HG03460 (cell line): ENCODE measurements around the gene KIRREL3.

Experiments used
- ATAC-seq: cut with Tn5 transposase; IDR thresholded peaks from one replicate; pipeline ENCODE4 v1.9.1; 2021; ENCODE audit not compliant: unreplicated experiment

The KIRREL3 gene

DNA sequence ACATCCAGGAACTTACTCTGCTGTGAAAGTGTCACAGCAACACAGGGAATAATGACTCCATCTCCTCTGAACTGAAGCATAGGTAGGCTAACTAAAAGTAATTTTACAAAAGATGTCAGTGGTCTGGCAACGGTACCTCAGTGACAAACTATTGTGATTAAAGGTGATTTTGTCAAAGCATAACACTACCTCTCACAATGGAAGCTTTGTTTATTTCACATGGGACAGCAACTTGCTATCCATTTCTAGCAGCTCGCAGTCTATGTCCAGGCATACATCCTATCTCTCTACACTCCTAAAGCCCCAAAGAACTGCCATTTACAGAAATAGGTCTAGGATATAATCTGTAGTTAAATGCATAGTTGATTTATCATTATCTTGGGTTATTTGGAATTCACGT lies 163.0 kb downstream of the KIRREL3 start:
- ATAC-seq, result no peak

DNA sequence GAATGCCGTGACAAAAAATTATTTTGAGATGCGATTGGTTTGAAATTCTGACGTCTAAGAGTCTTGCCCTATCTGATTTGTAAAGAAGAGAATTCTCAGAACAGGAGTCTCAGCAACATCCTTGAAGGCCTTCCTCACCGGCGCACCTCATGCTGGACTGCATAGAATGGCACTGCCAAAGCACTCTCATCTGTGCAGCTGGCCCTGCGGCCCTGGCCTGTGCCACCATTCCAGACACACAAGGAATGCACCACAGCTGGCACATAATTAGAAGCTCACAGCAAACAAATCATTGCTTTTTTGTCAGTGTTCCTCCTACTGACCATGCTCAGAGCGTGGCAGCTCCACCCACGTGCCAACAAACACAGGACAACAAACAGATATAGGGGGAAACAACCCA lies 166.0 kb downstream of the KIRREL3 start:
- no peak for ATAC-seq

DNA sequence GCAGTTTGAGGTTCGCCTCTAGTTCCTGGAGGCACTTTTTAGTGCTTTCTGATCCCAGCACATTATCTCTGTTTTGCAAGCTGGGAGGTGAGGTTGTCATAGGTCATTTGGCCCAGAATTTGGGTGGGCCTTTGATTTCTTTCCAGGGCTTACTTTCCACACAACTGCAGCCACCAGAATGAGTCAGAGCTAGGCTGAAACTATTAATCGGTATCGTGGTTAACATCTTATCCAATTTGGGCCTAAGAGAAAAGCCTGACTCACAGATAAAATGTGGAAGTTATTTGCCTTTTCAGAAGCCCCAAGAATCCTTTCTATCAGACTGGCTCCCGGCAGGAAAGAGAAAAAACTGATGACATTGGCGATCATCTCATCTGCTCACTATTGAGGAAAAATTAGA lies 166.4 kb downstream of the KIRREL3 start:
- no peak for ATAC-seq

DNA sequence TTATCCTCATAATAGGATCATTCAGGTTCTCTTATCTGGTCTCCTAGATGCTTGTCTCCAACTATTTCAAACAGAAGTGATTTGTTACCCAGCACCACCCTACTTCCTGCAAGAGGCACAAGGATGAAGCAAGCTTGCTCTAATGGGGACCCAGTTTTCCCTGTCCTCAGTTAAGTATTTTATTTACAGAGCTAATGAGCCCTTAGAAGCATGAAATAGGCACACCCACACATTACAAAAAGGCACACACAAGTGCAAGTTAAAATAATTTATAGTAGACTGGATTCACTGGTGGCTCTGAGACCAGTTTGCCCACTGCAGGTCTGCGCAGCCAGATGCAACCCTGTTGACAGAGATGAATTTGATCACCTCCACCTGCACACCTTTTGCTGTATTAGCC lies 167.5 kb downstream of the KIRREL3 start:
- no peak for ATAC-seq

DNA sequence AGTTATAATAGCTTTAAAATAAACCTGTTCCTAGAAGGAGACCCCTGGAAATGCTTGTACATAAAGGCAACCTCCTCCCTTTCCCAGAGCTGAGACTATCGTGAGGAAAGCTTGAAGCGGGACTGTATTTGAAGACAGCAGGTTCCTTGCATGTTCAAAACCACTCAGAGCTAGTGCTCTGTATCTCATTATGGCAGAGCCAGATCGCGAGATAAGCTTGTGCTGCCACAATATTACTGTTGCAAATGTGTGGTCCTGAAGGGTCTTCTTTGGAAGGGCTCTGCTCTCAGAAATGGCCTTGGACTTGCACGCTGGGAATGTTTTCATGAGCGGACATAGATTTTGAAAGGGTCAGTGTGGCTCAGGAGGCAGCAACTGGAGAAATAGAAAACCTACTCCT lies 168.2 kb downstream of the KIRREL3 start:
- no peak for ATAC-seq

DNA sequence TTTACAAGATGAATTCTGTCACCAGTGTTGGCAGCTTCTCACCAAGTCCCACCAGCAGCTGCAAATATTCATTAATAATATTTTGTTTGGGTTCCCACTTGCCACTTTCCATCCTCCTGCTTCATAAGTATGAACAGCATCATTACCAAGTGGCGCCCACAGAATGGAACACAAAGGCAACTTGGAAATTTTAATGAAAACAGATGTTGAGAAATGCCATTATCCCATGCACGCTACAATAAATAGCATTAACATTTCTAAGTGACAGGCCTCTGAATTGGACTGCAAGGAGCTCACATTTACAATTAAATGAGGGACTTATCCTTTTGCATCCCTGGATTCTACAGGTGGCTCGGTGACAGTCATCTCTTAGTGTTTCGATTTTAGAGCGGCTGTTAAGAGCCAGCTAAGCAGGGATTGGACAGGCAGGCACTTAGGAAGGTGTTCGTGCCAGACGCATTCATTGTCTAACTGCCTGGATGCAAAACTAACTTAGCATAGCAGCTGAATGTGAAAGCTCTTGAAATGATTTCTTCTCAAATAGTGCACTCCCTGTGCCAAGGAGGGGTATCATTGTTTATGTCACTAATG lies 170.3 kb downstream of the KIRREL3 start:
- no peak for ATAC-seq

DNA sequence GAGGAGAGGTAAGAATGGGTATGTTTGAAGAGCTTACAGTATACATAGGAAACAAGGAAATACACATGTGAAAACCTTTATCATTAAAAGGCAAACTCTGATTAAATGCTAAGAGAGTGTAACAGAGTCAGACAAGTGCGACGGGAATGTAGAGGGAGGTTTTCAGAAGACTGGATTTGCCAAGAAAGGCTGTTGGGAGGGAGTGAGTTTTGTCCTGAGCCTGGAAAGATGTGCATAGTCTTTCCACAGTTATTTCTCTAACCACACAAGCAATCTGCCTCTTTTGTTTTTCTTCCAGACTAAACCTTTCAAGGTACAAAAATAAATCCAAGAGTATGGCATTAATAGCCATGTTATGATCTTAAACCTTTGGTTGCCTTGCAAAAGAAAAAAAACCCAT lies 170.9 kb downstream of the KIRREL3 start:
- no peak for ATAC-seq

DNA sequence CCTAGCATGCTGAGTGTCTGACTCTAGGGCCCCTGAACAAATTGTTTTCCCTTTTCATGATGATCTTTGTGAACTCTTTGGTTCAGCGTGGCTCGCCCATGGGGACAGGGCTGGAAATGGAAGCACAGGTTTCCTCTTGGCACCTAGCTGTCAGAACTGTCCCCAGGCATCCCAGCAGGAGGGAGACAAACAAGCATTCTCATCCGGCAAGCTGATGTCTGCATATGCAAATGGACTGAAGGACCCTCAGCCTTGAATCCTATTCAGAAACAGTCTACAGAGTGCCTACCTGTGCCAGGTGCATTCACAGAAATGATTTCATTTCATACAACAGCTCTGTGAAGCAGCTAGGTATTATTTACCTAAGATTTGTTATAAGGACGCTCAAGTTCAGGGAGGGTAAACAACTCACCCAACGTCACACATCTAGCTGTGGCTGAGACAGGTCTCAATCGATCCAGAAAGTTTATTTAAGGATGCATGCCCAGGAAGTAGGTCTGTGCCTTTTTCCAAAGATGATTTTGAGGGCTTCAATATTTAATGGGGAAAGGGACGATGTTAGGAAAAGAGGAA lies 176.4 kb downstream of the KIRREL3 start:
- ATAC-seq, result no peak

DNA sequence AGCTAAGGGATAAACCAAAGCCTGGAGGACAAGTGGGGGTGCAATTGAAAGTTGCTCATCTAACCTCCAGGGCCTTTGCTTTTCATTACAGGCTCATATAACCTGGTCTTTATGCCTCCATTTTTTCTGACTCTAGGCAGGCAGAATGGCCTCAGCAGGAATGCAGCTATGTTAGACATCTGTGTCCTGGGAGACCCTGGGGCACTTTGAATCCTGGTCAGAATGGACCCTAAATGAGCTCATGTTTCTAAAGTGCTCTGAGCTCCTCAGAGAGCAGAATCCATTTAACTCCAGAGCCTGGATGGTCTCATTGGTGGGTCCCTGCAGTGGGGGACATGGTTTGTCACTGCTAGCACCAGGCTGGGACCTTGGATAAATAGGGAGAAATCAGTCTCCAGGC lies 177.3 kb downstream of the KIRREL3 start:
- ATAC-seq, result no peak

DNA sequence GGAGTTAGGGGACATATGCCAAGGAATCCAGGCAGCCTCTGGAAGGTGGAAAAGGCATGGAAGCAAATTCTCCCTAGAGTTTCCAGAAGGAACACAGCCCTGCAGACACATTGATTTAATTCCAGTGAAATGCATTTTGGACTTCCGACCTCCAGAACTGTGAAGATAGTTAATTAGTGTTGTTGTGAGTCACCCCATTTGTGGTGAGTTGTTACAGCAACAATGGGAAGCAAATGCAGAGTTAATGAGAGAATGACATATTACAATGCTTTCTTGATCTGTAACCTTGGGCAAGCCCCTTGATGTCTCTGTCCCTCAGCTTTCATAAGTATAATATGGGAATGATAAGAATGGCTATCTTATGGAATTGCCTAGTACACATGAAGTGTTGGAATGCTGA lies 178.7 kb downstream of the KIRREL3 start:
- ATAC-seq, result no peak

DNA sequence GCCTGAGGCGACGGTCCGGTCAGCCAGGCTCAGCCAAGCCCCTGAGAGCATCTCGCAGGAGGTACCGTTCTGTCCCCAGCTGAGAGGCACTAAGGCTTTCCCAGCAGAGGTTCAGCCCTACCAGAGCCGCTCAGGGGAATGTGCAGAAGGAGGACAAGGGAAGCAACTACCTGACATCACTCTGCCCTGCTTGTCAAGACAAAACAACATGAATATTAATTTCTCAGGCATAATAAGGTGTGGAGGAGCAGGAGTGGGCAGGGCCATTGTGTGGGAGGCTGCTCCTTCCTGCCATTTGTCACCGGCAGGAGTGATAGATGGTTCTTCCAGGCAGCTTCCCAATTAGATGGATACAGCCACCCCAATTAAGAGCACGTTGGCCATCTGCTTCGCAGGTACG lies 181.4 kb downstream of the KIRREL3 start:
- ATAC-seq, result no peak

DNA sequence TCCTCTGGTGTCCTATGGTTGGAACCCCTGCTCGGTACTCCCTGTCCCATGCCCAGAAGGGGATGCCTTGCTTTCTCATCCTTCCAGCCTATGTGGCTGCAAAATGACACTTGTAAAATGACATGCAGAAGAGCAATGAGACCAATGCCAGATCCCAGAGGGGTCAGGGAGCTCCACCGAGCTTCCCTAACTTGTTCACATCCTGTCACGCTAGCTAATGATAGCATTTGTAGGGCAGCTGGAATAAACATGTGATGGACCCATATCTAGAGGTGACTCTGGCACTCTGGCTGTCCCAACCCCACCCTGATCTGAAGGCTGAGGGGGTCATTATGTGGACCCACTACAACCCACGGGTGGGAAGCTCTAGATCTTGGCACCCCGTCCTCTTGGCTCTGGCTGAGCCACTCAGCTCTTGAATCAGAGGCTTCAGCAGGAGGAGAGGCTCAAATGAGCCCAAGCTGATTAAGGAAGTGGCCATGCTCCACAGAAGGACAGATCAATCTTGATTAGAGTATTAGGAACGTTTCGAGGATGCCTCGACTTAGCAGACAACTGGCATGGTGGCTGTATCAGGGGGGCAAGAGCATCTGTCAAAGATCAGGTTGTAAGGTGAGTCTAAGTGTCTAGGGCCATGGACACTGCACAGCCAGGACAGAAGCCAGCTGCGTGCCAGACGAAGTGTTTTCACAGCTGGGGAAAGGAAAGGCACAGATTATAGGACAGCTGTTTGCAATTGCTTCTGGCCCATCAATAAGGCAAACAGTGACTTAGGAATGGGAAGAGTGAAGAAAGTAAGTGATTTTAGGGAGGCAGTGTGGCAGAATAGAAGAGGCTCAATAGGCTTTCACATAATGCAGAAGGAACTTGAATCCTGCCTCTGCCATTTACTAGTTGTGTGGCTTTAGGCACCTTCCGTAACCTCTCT lies 182.8 kb downstream of the KIRREL3 start:
- no peak for ATAC-seq

DNA sequence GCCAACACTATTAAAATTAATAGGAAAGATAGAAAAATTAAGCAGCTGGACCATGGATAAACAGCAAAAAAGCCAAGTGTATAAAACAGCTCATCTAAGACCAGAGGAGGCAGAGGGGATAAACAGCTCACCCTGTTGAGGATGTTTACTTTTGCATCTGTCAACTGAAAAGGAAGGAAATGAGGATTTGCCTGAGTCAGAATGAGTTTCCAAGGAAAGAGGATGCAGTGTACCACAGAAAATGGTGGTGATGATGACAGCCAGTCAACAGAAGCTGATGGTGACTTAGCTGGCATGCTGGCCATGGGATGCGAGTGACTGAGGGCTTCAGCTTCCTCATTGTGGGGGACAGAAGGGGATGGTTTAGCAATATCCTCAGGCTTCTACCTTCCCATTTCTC lies 183.5 kb downstream of the KIRREL3 start:
- no peak for ATAC-seq

DNA sequence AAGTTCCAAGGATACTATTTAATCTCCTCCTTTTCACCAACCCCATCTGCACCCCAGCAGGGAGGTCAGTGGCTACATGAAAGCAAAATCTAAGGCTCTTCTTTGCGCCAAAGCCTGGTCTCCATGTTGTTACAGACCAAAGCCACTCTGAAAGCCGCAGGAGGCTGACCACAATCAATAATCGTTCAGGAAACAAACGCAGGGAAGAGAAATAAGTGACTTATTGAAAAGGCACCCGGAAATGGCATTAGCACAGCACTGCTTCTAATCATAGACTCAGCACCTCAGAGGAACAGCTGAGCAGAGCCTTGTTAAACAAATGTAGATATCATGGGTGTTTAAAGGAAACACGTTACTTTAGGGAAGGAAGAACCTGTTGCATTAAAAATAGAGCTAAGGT lies 183.9 kb downstream of the KIRREL3 start:
- no peak for ATAC-seq

DNA sequence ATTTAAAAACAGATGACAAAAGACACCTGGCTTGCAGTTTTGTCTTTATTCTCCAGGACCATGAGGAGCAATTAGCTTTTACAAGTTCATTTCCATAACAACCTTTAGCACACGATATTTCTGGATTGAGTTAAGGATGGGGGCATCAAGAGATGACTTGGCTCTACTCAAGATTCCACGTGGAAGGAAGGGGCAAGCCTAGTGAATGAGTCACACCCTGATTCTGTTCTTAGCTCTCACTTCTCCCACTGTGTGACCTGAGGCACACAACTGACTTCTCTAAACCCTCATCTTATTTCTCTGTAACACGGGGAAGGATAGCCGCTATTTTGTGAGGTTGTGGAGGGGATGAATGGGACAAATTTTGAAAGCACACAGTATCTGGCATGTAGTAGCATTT lies 185.5 kb downstream of the KIRREL3 start:
- no peak for ATAC-seq

DNA sequence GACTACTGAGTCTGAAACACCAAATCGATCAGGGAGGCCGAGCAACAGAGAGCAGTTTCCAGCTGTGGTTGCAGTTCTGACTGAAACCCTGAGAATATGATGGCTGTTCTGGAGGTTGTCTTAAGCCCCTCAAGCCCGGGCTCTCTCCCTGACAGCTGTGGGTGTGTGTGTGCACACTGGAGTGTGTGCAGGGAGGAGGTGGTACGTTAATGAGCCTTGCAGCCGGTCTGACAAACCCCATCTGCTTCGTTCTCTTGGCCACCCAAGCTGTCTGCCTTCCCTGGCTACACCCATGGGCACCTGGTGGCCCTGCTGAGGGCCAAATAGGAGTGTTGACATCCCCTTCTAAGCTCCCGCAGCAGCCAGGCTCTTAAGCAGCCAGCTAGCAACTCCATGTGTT lies 189.8 kb downstream of the KIRREL3 start:
- no peak for ATAC-seq

DNA sequence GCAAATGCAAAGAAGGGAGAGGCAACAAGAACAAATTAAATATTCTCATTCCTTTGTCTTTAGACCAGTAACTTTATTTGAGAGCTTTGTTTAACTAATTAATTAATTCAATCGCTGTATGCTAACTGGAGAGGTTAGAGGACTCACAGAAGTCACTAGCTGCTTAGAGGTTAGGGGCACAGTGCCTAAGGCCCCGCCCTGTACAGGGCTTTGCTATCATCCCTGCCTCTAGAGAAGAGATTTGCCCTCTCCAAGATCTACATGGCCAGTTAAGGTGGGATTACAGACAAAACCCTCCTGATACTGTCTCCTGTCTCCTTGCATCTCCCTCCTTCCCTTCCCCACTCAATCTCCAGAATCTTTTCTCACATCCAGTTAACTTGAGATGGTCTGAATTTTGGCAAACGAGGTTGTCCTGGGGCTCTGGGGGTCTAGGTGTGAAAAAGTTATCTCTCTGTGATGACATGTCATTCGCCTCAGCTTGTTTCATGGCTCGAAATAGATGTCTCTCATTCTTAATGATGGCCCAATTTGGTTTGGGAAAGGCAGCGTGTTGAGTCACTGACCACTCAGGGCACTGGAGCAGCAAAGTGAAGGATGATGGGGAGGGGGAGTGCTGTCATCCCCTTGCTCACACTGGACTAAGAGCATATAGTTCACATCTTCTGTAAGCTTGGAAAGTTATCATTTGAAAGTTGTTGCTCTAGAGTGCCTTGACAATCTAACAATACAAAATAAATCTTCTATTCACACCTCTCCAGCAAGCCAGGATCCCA lies 190.9 kb downstream of the KIRREL3 start:
- no peak for ATAC-seq

DNA sequence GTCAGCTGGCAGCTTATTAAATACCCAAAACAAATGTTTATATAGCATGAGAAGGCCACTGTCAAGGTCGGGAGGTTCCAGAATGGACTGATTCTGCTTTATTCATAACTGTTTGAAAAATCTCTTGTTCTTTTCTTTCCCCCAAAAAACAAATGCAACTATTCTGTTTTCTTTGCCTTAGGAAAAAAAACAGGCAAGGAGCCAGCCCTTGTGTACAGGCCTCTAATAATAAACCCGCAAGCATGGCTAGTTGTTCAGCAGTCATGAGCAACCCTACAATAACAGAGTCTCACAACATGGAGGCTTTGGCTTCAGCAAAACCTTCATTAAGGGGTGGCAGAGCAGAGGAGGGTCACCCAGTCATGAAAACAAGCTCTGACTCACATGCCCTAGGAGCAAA lies 191.7 kb downstream of the KIRREL3 start:
- no peak for ATAC-seq

DNA sequence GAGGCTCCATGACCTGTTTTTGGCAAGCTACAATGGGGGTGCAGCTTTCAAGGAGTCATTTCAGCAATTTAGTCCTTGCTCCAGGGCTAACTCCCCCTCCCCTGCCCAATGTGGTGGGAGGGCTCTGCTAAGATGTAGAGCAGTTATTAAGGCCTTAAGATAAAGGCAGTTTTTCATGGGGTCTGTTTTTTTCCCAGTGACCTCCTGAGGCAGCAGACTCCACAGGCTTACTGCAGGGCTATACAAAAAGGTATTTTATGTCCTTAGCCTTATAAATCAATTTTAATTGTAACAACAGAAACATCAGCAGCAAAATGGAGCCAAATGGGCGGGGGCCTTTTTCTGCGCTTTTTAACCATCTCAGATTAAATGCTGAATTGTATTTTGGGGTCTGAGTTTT lies 192.3 kb downstream of the KIRREL3 start:
- ATAC-seq, result no peak

DNA sequence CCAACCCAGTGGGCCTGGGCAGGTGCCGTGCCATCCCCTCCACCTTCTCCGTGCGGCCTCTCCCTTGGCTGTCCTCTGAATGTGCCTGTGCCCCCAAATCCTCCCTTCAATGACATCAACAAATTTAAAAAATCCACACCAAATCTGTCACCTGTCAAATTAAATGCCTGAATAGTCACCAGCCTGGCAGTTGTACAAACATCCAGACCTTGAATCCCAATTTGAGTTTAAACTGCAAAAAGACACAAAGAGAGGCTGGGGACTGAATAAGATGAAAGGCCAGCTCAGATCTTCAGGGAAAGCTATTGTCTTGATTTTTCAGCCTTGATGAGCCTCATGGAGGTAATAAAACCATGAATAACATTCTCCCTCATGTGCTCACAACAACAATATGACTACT lies 194.7 kb downstream of the KIRREL3 start:
- no peak for ATAC-seq

DNA sequence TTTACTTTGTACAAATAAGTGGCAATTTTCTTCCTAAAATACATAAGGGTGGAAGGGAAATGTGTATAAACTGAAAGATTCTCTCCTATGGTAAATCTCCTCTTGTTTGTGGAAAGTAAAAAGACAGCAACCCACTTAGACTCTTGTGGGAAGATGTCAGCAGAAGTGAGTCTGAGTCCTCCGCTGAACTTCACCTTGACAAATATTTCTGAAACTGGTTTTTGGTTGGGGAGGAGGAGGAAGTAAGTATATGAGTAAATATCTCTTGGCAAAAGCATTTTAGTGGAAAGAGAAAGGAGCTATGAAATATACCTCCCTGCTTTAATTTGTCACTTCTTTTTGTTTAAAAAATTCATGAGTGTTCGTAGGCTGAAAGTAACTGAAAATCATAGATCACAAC lies 196.2 kb downstream of the KIRREL3 start:
- ATAC-seq, result no peak

DNA sequence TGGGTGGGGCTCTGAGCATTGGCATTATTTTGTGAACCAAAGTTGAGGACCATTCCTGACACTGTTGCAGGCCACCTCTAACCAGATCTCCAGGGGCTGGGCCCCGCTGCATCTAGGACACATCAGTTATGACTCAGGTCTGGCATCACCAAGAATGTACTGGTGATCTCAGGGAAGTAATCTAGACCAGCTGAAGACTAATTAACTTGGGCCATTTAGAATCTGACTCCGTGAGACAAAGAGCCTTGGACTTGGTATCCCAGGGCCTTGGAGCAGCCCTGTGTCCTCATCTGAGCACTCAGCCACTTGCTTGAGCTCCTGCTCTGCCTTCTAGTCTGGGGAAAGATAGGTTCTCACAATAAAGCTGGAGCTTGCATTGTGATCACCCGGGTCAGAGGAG lies 200.6 kb downstream of the KIRREL3 start:
- ATAC-seq, result no peak
